Nephron progenitor cell (in vitro differentiated cells): Measurements from ENCODE around the gene GNLY.

Experiments used
- DNase-seq: peaks from one replicate; pipeline ENCODE4 v3.0.0; 2021
- H3K27ac Mint-ChIP-seq: 2 replicates; pipeline ENCODE4 v1.8.0; 2021; ENCODE audit warnings: mild to moderate bottlenecking, moderate library complexity, mixed read lengths
- H3K27me3 Mint-ChIP-seq: 2 replicates; pipeline ENCODE4 v1.8.0; 2021; ENCODE audit warnings: mild to moderate bottlenecking, low read depth, mixed read lengths; ENCODE audit not compliant: poor library complexity
- H3K36me3 Mint-ChIP-seq: 2 replicates; pipeline ENCODE4 v1.8.0; 2021; ENCODE audit warnings: low read depth, mixed read lengths
- H3K4me1 Mint-ChIP-seq: 2 replicates; pipeline ENCODE4 v1.8.0; 2021; ENCODE audit warnings: mixed read lengths
- H3K4me3 Mint-ChIP-seq: 2 replicates; pipeline ENCODE4 v1.8.0; 2021; ENCODE audit warnings: mild to moderate bottlenecking, moderate library complexity, mixed read lengths
- H3K9me3 Mint-ChIP-seq: 2 replicates; pipeline ENCODE4 v1.8.0; 2021; ENCODE audit warnings: mild to moderate bottlenecking, moderate library complexity, mixed read lengths
- CTCF ChIP-seq: fragments of 200-600 bp; sonication (generic); IDR thresholded peaks from 2 replicates; pipeline ENCODE4 v1.5.0; 2021; ENCODE audit warnings: antibody characterized with exemption

Gene GNLY

DNA sequence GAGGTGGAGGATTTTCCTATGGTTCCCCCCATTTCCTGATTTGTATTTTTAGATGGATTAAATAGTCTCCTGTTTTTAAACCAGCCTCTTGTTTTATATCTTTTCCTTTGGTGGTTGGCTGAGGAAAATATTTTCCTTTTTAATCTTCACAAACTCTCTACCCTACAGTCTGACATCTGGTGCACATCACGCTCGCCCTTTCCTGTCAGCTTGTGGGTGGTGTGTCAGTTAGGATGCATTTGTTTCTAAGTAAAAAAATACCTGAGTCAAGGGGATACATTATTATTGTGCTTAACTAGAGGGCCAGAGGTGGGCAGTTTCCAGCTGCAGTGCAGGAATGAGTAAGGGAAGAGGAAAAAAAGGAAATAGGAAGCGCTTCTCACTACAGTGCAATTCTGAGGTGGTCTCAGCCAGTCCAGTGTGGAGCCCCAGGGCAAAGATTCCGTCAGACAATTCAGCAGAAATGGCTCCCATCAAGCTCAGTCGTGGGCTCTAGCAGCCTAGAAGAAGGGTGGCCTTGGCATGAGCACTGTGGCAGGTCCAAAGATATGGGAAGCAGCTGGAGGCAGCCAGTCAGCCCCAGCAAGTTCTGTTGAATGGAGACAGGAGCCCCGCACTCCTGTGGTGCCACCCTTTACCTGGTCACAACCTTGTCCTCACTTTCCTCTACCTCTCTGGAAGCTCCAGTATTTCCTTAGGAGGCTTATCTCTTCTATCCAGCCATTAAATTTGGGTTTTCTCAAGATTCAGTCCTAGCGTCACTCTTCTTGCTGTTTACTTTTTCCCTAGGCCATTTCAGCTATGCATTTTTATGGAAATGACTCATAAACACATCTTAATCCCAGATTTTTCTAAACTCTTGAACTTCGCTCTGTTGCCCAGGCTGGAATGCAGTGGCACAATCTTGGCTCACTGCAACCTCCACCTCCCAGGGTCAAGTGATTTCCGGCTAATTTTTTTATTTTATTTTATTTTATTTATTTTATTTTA, 44.7 kb upstream of the GNLY start:
- Mint-ChIP-seq H3K4me3 (no peak overlapping the region), H3K9me3 (no peaks in the 10 kb centered on the region), H3K27me3 (no peaks in the 10 kb centered on the region), H3K27ac (no peak overlapping the region), H3K36me3 (peaks cover 69% of the 10 kb centered on the region), H3K4me1 (no peaks in the 10 kb centered on the region)
- TF ChIP-seq CTCF, result no peak
- DNase-seq, result no peak

DNA sequence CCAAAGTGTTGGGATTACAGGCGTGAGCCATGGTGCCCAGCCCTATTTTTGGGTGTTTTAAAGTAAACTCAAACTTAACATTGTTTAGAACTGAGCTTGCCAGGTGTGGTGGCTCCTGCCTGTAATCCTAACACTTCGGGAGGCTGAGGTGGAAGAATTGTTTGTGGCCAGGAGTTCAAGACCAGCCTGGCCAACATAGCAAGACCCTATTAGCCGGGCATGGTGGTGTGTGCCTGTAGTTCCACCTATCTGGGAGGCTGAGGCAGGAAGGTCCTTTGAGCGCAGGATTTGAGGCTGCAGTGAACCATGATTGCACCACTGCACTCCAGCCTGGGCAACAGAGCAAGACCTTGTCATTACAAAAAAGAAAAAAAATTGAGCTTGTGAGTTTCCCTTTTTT, 43.7 kb upstream of the GNLY start:
- Mint-ChIP-seq H3K9me3 (no peaks in the 10 kb centered on the region), H3K4me1 (no peaks in the 10 kb centered on the region), H3K27ac (no peak overlapping the region), H3K27me3 (no peaks in the 10 kb centered on the region), H3K36me3 (peaks cover 65% of the 10 kb centered on the region), H3K4me3 (no peak overlapping the region)
- no peak for DNase-seq
- no peak for TF ChIP-seq CTCF

- Mint-ChIP-seq H3K4me3 (no peak overlapping the region), H3K9me3 (no peaks in the 10 kb centered on the region), H3K27ac (no peak overlapping the region), H3K36me3 (peaks cover 68% of the 10 kb centered on the region), H3K4me1 (no peaks in the 10 kb centered on the region), H3K27me3 (no peaks in the 10 kb centered on the region)
- no peak for DNase-seq
- no peak for TF ChIP-seq CTCF
Measured at GRCh38 chr2:85651097-85651496, 43.1 kb upstream of the GNLY start.

GRCh38 chr2:85652056-85652455, 42.1 kb upstream of the GNLY start:
- H3K27me3 Mint-ChIP-seq, result no peaks in the 10 kb centered on the region
- no peak overlapping the region for H3K4me3 Mint-ChIP-seq
- no peaks in the 10 kb centered on the region for H3K4me1 Mint-ChIP-seq
- peak overlapping the region; percentile 48 for H3K27ac Mint-ChIP-seq
- H3K36me3 Mint-ChIP-seq, result peaks cover 66% of the 10 kb centered on the region
- no peak for TF ChIP-seq CTCF
- no peak for DNase-seq
- no peaks in the 10 kb centered on the region for H3K9me3 Mint-ChIP-seq

DNA sequence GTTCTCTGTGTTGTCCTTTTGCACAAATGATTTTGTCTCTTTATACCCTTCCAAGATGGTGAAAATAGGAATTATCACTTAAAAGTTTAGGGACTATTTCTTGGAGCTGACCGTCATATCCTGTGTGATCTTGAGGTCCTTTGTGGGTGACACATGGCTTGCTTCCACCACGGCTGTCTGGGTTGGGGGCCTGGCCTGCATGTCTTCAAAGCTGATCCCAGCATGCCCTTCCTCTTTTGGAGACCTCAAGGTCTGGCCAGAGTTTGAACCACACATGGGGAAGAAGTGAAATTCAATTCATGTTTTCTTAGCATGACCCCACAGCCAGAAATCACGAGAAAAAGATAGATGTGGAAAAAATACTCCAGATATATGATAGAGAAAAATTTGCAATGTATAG, 40.2 kb upstream of the GNLY start:
- peak overlapping the region; percentile 17 for H3K27ac Mint-ChIP-seq
- no peak for TF ChIP-seq CTCF
- no peak overlapping the region for H3K4me3 Mint-ChIP-seq
- H3K36me3 Mint-ChIP-seq, result peaks cover 64% of the 10 kb centered on the region
- H3K9me3 Mint-ChIP-seq, result no peaks in the 10 kb centered on the region
- H3K4me1 Mint-ChIP-seq, result no peaks in the 10 kb centered on the region
- no peaks in the 10 kb centered on the region for H3K27me3 Mint-ChIP-seq
- no peak for DNase-seq

DNA sequence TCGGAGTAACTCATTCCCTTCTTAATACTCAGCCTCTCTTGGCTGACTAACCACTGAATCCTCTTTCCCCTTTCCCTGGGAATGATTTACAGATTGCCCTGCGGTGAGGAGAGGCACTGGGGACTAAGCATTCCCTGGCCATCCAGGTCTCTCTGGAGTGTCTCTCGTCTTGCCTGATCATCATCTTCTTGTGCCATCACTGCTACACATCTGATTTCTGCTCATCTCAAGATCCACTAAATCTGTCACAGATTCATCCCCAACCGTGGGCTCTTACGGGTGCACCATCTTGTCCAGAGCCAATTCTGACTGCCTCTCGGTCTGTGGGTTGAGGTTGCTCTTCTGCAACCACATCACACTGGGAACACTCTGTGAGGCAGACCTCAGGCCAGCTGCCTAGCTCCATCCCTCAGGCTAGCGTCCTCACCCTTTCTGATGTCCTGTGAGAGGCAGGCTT, 38.2 kb upstream of the GNLY start:
- Mint-ChIP-seq H3K36me3 (peaks cover 55% of the 10 kb centered on the region), H3K27ac (peak overlapping the region; percentile 94), H3K4me1 (no peaks in the 10 kb centered on the region), H3K4me3 (no peak overlapping the region), H3K9me3 (no peaks in the 10 kb centered on the region), H3K27me3 (no peaks in the 10 kb centered on the region)
- TF ChIP-seq CTCF, result no peak
- DNase-seq, result no peak
